HG02798 (cell line): ENCODE results near the gene SLC27A2.
"Not testable (repeated sequence)": the region's sequence is repeated elsewhere in the genome, so short reads cannot be mapped to it uniquely, and the experiment has no call there.

ENCODE experiments used
- ATAC-seq: cut with Tn5 transposase; IDR thresholded peaks from one replicate; pipeline ENCODE4 v1.9.1; 2021; ENCODE audit warnings: mild to moderate bottlenecking; ENCODE audit not compliant: unreplicated experiment, poor library complexity

The SLC27A2 gene

GRCh38 chr15:50181969-50182218, at the start of gene SLC27A2:
SLC27A2 (plus strand) TSS chr15:50182196; CDS start chr15:50182428, 232 bp downstream.
- ATAC-seq = peak; percentile 62

DNA sequence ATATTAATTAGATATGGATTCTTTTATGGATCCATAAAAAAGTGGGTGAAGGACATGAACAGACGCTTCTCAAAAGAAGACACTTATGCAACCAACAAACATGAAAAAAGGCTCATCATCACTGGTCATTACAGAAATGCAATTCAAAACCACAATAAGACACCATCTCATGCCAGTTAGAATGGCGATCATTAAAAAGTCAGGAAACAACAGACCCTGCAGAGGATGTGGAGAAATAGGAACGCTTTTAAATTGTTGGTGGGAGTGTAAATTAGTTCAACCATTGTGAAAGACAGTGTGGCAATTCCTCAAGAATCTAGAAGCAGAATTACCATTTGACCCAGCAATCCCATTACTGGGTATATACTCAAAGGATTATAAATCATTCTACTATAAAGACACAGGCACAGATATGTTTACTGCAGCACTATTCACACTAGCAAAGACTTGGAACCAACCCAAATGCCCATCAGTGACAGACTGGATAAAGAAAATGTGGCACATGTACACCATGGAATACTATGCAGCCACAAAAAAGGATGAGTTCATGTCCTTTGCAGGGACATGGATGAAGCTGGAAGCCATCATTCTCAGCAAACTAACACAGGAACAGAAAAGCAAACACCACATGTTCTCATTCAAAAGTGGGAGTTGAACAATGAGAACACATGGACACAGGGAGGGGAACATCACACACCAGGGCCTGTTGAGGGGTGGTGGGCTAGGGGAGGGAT, 49.6 kb upstream of the SLC27A2 start:
- ATAC-seq = not testable (repeated sequence)

GRCh38 chr15:50134524-50135024, 47.4 kb upstream of the SLC27A2 start:
- ATAC-seq = peak; percentile 76

DNA sequence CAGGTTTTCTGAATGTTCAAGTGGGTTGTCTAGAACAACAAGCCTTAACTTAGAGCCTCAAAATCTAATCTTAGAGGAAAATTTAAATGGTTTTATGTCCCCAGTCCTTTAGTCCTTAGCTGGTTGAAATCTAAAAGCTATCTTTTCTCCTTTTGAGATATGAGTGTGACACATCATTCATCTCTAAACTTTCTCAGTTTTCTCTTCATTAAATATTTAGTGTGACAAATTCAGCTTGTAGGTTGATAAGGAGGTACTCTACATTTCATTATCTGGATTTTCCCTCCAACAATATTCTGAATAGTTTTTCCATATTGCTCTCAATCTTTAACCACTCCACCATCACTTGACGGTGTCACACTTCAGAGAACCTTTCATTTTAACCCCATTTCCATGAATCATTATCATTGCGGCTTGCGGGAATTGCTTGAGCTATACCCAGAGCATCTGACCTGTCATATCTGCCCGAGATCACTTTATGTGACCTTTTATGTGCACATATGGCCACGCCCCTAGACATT, 46.9 kb upstream of the SLC27A2 start:
- peak; percentile 65 for ATAC-seq

DNA sequence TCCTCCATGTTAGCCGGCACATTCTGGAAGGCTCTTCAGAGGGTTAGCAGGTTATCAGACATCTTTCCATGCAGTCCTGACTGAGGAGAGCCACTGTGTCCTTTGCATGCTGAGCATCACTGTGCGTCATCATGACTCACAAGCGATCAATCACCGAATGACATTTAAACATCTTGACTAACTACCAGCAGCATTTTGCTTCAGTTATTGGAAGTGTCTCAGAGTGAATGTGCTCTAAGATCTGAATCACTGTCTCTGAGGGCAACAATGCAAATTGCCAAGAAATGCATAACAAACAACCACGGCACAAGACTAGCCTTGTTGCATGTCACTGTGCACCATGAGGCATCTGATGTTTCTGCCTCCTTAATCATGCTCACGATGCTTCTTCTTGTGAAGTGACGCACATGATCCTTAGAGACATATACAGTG, 44.6 kb upstream of the SLC27A2 start:
- no peak for ATAC-seq

GRCh38 chr15:50137893-50138292, 44.1 kb upstream of the SLC27A2 start:
- no peak for ATAC-seq

GRCh38 chr15:50138391-50138790, 43.6 kb upstream of the SLC27A2 start:
- ATAC-seq = no peak

- no peak for ATAC-seq
Measured at GRCh38 chr15:50140098-50140497, 41.9 kb upstream of the SLC27A2 start.

- ATAC-seq = no peak
Measured at GRCh38 chr15:50140983-50141382, 41.0 kb upstream of the SLC27A2 start.

- ATAC-seq = no peak
Measured at GRCh38 chr15:50141856-50142255, 40.1 kb upstream of the SLC27A2 start.

DNA sequence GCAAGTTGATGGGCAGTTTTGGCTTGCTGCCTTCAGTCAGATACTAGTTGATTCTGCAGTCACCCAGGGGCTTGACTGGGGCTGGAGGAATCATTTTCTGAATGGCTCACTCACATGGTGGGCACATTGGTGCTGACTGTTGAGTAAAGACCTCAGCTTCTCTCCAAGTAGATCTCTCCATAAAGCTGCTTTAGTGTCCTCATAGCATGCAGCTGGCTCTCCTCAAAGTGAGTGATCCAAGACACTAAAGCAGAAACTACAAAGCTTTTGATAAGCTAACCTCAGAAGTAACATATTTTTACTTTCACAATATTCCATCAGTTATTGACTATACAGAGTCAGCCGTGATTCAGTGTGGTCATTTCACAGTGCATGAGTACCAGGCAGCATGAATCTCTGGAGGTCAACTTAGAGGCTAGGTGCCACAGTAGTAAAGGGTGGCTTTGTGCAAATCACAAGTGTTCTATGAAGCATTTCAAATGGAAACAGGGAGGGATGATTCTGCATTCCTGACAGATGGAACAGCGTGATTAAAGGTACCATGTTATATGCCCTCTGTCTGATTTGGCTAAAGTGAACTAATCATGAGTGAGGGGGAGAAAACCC, 38.6 kb upstream of the SLC27A2 start:
- ATAC-seq = no peak

GRCh38 chr15:50144341-50145120, 37.5 kb upstream of the SLC27A2 start:
- ATAC-seq = no peak

DNA sequence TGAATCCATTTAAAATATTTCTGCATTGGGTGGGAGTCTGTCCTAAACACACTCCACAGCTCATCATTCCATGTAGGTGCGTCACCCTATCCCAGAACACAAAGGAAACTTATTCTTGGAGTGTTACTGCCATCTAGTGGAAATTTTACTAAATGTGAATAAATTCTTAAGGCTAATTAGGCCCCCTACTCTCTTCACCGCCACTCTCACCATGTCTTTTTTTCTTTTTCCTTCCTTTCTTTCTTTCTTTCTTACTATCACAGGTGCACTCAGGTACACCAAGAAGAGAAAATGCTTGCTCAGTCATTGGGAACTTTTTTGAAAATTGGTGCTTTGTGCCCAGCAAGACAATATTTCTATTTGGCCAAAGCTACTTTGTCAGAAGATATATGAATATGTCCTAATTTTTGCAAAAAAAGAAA, 36.5 kb upstream of the SLC27A2 start:
- peak; percentile 62 for ATAC-seq

DNA sequence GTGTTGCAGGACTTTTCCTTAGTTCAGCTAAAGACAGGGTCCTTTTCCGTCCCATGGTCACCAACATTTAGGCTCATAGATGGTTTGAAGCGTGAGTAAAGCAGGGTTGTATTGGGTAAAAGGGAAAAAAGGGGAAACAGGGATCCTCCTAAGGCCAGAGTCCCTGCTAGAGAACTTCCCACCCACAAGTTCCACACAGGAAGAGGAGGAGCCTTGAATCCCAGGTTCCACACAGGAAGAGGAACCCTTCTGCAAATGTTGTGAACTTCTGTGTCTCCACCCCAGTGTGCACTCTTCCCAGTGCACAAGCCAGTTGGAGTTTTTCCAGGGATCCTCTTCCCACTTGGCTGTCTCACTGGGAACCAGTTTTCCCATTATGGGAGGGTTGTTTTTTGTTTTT, 35.4 kb upstream of the SLC27A2 start:
- no peak for ATAC-seq

DNA sequence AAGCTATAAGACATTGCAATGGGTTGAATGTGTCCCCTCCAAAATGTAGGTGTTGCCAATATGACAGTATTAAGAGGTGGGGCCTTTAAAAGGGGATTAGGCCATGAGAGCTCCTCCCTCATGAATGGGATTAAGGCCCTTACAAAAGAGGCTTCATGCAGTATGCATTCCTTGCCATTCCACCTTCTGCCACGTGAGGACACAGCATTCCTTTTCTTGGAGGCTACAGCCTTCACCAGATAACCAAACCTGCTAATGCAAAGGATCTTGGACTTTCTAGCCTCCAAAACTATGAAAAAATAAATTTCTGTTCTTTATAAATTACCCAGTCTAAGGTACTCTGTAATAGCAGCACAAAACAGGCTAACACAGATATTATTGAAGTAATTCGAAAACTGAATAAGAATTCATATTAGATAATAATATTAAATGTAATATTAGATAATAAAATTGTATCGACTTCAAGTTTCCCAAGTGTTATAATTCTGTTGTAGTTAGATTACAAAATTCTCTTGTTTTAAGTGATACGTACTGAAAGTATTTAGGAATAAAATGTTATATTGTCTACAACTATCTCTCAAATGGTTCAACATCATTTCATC, 33.5 kb upstream of the SLC27A2 start:
- no peak for ATAC-seq

GRCh38 chr15:50149090-50149489, 32.9 kb upstream of the SLC27A2 start:
- no peak for ATAC-seq

- ATAC-seq = no peak
Measured at GRCh38 chr15:50150349-50150748, 31.6 kb upstream of the SLC27A2 start.

DNA sequence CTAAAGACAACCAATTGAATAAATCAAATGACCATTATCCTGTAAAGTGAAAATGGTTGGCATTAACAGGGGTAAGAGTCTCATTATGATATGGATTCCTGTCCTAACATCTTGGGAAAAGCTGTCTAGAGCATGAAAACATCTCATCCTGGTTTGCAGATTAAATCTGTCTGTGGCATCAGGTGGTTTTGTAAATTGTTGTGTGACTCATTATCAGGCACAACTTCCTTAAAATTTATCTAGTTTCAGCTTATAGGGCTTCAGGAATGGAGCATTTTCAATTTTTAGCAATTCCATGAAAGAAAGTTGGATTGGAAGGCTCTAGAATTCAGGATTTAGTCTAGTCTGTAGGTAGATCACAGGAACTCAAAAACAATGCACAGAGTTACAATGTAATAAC, 31.1 kb upstream of the SLC27A2 start:
- ATAC-seq = no peak

- no peak for ATAC-seq
Measured at GRCh38 chr15:50151476-50151875, 30.5 kb upstream of the SLC27A2 start.

- not testable (repeated sequence) for ATAC-seq
Measured at GRCh38 chr15:50158236-50158635, 23.8 kb upstream of the SLC27A2 start.
